GM10847 (cell line): ENCODE data around the gene YTHDF1.

Experiments
- POLR2A ChIP-seq: IDR thresholded peaks from 2 replicates; pipeline ENCODE4 v1.6.1; 2011; ENCODE audit not compliant: insufficient read length; ENCODE audit errors: extremely low read depth

Gene YTHDF1

DNA sequence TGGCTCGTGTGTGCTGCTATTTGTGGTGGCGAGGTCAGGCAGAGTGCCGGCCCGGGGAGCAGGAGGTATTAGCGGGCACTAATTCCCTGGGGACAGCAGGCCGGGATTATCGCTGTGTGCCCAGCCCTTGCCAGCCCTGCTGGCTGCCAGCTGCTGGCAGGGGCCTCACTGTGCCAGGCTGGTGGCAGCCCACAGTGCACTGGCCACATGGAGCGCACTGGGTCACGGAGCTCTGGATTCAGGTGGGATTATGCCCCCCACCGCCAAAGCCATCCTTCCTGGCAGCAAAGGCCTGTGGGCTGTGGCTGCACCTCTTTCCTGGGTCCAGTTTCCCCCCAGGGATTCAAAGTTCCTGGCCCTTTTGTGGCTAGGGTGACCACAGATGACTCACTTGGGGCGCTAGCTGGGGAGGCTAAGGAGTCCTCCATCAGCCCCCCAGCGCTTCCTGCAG is 59.7 kb downstream of the YTHDF1 start:
- TF ChIP-seq POLR2A = no peak

DNA sequence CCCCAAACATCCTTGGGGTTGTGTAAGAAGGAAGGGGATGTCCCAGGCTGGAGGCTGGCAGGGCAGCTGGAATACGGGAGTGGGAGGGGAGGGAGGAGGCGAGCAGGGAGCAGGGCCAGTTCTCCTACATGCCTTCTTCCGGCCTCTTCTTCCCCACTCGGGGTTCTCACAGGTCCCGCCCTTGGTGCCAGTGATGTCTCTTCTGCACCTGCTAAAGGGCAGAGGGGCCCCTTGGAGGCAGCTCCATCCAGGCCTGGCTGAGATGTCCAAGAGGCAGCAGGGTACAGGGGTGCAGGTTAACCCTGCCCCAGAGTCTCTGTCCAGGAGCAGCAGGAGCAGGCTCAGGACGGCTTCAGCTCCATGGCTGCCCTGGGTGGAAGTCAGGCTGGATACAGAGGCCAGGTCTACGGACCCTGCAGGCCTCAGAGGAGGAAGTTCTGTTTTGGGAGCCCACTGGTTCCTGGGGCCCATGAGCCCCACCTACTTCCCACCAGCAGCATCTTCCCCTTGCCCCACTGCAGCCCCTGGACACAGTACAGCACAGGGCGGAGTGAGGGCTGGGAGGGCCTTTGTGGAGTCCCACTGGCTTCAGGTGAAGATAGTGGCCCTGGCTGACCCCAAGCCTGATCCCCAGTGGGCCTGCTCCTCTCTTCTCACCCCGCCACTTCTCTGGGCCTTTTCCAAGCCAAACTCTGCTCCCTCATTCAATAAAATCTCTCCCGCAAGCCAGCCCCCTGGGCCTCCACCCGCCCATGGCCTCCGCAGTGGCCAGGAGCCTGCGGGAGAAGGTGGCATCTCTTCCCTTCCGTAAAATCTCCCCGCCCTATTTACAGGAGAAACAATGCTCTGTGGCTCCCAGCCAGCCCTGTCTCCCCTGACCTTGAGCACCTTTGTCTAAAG is 60.4 kb downstream of the YTHDF1 start:
- TF ChIP-seq POLR2A = no peak

DNA sequence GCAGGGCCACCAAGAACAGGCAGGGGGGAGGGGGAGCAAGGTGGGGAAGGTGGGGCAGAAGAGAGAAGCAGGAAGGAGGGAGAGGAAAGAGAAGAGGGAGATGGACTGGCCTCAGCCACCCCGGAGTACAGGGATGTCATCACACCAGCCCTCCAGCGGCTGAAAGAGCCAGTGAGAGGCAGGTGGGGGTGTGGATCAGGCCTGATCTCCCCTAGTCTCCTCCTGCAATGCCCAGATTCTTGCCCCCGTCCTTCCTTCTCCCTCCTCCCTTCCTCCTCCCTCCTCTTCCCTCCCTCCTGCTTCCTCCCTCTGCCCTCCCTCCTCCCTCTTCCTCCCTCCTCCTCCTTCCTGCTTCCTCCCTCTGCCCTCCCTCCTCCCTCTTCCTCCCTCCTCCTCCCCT is 61.5 kb downstream of the YTHDF1 start:
- TF ChIP-seq POLR2A = no peak

DNA sequence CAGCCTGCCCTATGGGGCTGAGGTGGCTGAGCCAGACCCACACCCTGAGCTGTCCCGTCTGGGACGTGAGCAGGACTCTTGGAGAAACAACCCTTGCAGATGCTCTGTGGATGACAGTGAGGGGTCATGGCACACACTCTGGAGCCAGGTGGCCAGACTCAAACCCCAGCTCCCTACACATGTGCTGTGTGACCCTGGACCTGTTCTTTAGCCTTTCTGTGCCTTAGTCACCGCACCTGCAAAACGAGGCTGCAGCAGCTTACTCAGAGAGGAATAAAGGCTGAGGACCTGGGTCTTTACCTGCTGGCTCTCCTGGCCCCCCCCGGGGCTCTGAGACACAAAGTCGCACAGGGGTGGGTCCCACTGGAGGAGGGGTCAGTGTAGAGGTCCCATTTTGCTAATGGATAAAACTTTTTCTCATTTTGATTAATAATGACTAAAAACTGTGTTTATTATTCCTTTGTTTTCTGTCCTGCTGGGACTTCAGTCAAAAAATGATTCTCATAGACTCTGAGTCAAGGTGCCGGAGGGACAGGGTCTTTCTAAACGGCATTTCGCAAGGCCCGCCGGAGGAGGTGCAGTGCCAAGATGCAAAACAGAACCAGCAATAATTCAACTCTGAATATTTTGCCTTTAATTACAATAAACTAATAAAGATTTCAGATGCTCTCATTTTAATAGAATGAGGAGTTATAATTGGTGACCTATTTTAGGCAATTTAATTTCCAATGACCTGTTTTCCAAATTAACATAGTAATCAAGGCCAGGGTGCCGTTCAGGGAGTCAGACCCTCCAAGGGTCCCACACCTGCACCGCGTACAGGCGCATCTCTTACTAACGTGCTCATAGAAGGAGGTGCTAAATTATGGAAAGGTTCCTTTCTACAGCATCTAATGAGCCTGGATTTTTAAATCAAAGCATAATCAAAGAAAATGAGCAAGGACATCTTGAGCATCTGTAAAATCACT is 62.4 kb downstream of the YTHDF1 start:
- no peak for TF ChIP-seq POLR2A

DNA sequence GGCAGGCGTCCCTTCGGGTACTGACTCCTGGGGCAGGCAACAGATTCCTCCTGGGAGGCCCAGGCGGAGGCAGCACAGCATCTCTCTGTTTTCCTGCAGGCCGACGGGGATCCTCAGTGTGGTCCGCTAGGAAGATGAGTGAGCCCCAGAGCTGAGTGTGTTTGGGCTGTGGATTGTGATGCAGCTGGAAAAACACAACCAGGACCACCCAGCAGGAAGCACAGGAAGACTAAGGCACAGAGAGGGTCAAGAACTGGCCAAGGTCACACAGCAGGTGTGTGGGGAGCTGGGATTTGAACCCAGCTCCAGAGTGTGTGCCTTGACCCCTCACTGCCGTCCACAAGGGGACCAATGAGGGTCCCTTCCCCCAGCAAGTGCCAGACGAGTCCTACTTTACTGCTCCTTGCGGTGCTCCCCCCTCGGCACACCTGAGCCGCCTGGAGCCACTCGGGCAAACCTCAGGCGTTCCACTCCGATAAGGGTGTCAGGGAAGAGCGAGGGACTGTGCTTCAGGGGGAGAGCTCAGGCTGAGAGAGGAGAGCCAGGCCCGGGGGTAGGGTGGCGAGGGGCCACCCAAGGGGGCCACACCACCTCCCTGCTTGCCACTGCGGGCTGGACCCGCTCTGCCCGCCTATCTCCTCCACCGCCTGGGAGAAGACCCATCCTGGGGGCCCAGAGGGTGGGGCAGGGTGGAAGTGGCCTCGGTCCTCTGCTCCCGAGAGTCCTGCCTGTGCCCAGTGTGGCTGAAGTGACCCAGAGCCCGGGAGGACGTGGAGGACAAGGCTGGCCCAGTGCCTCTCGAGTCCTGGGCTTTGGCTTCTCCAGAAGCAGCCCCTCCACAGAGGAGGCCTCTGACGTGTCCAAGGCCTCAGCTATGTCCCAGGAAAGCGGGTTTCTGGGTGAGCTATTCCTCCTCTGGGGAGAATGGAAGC is 63.3 kb downstream of the YTHDF1 start:
- no peak for TF ChIP-seq POLR2A

DNA sequence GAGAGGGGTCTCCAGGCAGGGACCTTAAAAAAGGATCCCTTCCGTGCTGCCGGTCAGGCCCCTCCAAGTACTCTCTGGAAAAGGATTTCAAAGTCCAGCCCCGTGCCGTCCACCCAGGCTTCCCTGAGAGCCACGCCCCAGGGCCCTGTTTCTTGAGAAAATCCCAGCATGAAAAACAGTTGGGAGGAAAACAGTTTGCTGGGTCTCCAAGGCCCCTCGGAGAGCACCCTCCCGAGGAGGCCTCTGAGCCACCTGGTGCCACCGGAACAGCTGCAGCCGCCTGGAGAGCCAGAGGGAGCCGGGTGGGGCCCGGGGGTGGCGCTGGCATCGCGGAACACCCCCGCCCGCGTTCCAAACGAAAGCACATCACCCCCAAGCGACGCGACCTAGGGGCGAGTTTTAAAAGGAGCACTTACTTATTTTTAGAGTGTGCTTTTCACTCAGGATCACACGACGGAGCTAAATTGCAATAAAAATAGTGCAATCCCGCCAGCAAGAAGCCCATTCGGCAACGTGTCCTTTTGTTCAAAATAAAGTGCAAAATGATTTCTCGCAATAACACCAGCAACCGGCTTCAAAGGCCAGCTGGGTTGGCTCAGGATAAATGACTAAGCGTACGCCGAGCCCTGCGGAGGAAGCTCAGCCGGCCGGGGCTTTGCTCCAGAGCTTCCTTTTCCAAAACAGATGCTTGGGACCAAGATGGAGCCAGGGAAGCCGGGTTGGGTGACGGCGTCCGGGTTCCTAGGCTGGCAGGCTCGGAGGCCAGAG is 64.2 kb downstream of the YTHDF1 start:
- TF ChIP-seq POLR2A = no peak

DNA sequence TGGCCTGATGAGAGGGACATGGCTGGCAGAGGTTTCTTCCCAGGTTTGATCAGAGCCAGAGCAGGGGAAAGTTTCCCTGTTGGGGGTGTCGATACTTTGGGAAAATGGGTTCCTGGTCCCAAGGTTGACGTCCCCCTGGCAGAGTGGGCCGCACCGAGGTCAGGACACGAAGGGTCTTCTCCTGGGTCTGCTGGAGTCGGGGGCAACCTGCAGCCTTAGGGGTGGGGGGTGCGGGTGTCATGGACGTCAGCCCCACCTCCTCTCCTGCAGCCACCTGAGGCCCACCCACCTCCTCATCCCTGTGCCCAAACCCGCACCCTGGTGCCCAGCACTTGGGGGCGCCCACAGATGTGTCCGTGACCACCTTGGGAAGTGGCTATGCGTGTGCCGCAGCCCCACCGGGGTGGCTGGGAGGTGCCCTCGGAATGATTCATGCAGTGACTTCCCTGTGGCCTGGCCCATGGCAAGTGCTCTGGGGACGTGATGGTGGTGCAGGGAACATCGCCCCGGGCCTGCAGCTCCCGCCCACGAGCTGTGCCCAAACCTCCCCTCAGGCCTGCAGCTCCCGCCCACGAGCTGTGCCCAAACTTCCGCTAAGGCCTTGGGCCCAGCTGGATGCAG is 64.9 kb downstream of the YTHDF1 start:
- no peak for TF ChIP-seq POLR2A

DNA sequence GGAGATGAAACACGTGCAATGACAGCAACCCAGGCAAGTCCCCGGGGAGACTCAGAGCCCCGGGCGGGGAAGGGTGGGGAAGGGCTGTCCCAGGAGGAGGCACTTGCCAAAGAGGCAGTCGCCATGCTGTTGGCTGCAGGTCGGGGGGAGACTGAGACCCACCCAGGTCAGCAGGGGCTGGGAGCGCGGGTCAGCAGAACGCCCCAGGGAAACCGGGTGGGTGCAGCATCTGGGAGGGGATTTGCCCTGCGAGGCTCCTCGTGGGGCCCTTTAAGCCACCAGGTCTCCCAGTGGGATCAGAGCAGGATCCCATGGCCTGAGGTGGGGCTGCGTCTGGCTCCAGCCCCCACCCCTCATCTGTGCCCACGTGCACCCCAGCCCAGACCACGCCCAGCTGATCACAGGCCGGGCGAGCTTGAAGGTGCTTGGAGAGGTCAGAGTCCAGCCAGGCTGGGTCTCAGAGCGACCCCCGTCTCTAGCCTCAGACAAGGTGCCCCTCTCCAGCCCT is 65.5 kb downstream of the YTHDF1 start:
- TF ChIP-seq POLR2A = no peak

DNA sequence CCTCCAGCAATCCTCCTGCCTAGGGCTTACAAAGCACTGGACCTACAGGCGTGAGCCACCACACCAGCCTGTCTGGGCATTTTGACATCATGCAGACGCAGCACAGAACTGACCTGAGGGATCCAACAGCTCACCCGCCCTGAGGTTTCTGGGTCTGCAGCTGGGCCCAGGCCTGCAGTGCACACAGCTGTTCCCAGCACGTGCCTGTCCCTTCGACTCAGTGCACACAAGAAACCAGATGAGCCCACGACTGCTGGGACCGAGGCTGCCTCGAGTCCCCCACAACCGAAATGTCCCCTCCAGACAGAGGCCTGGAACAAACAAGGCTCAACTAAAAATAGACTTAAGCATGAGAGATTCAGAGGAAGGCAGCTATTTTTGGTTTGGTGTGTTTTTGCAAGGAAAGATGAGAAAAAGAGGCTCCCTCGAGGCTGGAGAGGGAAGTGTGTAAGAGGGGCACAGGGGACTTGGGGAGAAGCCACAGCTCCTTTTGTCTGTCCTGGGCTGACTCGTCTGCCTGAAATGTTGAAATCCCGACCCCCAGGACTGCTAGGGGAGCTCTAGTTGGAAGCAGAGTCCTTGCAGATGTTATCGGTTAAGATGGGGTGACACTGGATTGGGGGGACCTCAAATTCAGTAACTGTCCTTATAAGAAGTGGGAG is 66.3 kb downstream of the YTHDF1 start:
- no peak for TF ChIP-seq POLR2A

DNA sequence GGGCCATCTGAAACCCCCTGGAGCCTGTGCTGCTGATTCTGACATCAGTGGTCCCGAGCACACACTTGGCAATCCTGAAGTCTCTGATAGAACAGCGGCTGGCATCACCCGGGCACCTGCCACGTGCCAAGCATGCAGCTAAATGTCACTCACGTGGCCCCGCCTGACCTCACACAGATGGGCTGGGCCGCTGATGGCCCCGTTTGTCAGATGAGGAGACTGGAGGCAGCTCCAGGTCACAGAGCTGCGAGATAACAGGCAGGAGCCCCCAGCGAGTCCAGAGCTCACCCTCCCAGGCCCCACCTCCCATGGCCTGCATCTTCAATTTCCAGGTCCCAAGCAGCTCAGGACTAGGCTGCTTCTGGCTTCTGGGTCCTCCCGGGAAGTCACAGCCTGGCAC is 67.2 kb downstream of the YTHDF1 start:
- no peak for TF ChIP-seq POLR2A

DNA sequence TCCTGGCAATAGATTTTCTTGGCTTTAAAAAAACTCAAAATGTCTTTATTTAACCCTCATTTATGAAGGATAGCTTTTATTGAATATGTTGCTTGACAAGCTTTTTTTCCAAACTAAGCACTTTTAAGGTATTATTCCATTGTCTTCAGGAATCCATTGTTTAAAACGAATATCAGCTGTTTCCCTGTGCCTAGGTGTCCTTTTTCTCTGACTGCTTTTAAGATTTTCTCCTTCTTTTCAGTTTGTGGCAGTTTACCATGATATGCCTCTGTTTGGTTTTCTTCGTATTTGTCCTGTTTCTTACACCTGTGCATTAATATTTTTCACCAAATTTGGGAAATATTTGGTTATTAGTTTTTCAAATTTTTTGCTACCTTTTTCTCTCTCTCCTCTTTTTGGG is 68.4 kb downstream of the YTHDF1 start:
- TF ChIP-seq POLR2A = no peak
